Measurements from ENCODE around the gene MYH7.

MYH7 gene

DNA sequence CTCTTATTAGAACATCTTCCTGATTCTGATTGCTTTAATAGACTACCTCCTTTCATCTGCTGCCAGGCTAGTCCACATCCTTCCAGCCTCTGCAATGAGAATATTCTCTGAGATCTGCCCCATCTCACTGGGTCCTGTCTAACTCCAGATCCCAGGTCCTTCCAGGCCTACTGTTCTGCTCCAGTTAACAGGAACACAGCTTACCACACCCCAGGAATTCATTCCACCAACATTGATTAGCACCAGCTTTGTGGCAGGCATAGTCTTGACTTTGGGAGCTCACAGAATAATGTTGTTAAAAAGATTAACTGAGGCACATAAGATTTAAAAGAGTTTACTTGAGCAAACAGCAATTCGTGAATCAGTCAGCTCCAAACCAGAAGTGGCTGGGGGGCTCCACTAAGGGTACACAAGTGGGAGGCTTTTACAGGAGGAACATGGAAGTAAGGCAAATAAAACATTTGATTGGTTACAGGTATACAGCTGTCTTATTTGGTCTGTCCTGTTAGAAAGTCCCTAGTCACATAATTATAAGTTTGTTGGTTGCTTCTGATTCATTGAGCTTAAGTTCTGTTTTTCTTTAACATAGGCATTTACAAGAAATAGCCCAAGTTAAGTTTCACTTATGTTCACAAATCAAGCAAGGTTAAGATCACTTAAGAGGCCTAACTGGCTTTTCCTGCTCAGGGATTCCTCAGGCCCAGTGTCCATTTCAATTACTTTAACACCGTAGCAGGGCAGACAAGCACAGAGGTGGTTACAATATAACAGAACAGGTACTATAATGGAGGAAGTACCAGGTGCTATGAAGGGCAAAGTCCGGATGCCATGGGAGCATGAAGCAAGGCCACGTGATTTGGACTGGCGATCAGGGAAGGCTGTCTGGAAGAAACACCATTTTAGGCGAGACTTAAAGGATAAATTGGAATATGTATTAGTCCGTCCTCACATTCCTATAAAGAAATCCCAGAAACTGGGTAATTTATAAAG is 12.2 kb upstream of the MYH7 start:
- no peak for DNase-seq

DNA sequence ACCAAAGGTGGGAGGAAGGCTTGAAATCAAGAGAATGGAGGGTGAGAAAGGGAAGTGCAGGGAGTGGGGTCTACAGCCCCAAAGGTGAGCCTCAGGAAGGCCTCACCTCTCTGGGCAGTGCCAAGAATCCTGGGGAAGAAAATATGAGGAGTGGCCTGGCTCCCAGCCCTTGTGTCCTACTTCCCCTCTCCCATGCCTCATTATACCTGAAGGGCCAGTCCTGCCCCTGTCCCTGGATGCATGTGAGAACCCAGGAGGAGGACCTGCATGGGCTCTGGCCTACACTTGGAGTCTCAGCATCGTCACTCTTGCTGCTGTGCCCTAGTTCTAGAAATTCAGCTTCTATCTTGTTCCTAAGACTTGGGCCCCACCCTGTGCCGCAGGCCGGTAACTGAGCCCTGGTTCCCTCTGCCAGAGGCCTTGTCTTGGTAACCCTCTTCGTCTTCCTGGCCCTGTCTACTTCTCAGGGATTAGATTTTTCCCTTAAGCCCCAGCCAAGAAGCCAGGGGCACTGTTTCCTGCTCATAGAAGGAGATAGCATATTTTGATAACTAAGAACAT is 10.9 kb upstream of the MYH7 start:
- no peak for DNase-seq

DNA sequence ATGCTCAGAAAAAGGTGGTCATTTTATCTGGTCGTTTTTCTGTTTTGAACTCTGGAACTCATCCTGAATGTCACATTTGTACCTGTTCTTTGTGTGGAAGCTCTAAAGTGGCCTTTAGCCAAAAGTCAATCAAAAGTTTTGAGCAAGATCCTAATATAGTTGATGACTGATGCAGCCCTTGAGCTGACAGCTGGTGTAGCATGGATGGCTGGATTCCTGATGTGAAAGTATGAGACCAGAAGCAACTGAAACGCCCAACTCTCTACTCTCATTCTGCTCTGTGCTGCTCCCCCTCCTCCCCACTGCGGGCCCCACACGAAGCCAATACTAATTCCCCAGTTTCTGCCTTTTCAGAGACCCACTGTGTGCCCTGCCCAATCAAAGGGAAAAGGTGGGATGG is 10.3 kb upstream of the MYH7 start:
- no peak for DNase-seq

DNA sequence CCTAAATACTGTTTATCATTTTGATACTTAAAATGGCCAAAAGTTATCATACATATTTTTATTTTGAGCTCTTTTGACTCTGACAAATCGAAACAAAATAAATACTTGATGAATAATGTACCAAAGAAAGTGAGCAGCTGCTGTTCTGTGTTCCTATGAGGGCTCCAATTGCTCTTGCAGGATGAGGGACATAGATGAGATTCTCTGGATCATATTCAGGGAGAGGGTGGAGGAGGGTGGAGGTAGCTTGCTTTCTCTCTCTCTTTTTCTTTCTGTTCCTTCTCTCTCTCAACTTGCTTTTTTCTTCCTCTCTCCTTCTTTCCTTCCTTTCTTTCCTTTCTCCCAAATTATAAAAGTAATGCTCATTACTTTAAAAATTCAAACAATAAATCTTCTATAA is 8.9 kb upstream of the MYH7 start:
- DNase-seq: no peak

DNA sequence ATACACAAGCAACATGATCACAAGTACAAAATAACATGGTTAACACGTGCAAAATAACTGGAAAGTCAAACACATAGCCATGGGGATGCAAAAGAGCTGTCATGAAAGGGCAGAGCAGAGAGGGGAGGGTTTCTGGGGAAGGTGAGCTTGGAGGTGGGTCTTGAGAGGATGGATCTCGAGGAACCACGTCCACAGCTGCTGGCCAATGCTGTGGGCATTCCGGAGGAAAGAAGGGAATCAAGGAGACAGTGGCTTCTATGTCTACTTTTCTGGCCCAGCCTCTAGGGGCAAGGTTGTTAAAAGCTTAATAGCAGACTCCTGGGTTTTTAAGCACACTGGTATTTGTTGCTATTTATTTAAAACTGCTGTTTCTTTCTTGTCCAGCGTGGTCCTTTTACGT is 8.4 kb upstream of the MYH7 start:
- DNase-seq: no peak

DNA sequence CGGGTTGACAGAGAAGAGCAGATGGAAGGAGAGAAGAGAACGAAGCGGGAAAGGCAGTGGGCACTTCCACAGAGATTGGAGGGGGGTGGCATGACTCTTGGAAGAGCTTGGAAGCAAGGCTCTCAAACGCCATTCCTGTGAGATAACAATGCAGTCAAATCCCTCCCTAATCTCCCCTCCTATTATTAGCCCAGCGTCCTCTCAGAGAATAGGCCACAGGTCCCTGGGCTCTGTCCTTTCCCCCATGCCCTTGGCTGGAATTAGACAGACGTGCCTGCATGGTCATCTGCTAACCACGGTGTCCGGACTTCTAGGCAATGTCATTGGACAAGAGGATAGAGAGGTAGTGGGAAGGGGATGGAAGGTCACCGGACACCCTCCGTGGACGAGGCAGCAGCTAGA is 8.0 kb upstream of the MYH7 start:
- no peak for DNase-seq

DNA sequence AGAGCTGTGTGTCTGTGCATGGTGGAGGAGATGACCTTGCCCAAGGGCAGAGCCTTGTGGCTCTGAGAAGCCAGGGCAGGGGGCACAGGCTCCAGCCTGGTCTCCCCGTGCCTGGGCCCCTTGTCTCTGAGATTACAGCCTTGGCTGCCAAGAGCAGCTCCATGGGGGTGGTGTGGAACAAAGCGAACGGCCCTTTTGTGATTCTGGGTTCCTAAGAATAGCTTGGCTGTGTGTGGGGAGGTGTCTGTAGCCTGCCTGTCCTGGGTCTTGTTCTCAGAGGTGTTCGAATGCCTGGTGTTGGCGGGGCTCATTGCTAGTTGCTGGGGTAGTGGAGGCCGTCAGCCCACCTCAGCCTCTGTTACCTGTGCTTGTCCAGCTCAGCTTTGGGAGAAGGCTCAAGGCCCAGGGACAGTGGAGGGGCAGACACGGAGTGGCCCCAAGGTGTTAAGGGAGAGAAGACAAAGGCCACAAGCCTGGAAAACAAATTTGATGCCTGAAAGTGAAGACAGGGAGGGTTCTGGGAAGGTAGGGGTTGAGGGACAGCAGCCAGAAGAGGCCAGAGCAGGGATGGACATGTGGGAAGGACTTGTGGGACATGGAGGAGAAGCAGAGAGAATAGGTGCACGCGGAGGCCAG is 7.4 kb upstream of the MYH7 start:
- DNase-seq: no peak

DNA sequence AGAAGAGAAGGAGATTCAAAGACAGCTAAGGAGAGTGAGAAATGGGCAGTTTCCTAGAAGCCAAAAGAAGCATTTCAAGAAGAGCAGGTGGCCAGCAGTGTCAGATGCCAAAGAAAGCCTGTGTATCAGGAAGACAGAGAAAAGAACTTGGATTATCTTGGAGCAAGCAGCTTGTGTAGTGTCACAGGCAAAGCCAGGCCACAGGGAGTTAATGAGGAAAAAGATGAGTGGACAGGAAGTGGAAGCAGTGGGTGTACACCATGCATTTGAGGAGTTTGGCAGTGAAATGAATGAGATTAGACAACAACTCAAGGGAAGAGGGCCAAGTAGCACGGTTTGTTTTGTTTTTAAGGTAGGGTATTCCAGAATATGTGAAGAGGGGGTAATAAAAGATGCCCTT is 5.6 kb upstream of the MYH7 start:
- no peak for DNase-seq

DNA sequence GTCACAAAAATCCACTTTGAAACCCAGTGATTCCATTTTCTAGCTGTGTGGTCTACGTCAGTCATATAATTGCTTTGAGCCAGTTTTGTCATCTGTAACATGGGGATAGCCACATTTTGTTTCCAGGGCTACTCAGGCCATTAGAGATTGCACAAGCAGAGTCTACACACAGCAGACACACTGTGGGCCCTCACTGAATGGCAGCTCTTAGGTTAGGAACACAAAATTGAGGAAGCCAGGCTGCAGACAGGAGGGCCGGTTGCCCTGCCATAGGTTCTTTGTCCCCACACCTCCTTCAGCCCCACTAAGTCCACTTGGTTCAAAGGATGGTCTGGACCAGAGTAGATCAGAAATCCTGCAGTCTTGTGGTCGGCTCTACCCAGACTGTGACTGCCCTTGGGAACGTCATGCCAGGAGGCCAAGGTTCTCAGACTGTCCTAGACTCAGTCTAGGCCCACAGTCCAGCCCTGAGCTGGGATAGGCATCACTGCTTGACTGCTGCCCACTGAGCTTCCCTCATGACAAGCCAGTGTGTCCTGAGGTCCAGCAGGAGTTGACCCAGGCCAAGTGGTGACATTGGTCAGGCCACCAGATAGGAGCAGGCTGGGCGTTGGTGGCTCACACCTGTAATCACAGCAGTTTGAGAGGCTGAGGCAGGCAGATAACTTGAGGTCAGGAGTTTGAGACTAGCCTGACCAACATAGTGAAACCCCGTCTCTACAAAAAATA is 3.8 kb upstream of the MYH7 start:
- DNase-seq: no peak

DNA sequence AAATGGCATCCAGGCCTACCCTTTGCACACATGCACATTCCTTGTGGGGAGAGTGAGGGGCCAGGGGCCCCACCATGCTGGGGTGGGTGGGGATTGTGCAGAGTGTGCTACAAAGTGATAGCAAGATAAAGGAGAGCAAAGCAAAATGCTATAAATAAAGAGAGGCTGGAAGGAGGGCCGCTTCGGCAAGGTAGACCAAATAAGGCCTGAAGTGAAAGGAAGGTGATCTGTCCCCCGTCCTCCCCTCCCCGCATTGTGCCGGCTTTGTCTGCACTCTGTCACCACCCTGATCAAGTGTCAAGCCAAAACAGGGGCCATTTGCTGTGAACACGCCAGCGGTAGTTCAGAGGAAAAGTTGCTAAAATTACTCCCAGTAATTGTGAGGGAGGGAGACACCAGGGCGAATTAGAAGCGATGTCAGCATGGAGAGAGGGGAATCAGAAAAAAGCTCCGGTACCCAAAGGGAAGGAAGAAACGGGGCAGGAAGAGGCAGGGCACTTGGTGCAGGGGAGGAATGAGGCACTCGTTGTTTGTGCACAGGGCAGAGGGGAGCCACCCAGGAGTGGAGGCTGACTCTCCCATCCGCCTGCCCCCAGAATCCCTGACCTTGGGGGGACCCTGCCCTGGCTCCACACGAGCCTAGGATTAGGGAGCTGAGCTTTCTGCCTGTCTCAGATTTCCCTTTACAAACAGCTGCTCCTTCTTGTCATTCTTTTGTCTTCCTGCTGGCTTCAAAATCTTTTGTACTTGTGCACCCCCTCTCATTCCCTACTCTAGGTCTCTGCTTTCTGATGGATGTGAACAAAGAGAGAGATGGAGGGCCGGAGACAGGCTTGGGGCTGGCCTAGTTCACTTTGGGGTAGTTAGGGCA is 2.9 kb upstream of the MYH7 start:
- no peak for DNase-seq

DNA sequence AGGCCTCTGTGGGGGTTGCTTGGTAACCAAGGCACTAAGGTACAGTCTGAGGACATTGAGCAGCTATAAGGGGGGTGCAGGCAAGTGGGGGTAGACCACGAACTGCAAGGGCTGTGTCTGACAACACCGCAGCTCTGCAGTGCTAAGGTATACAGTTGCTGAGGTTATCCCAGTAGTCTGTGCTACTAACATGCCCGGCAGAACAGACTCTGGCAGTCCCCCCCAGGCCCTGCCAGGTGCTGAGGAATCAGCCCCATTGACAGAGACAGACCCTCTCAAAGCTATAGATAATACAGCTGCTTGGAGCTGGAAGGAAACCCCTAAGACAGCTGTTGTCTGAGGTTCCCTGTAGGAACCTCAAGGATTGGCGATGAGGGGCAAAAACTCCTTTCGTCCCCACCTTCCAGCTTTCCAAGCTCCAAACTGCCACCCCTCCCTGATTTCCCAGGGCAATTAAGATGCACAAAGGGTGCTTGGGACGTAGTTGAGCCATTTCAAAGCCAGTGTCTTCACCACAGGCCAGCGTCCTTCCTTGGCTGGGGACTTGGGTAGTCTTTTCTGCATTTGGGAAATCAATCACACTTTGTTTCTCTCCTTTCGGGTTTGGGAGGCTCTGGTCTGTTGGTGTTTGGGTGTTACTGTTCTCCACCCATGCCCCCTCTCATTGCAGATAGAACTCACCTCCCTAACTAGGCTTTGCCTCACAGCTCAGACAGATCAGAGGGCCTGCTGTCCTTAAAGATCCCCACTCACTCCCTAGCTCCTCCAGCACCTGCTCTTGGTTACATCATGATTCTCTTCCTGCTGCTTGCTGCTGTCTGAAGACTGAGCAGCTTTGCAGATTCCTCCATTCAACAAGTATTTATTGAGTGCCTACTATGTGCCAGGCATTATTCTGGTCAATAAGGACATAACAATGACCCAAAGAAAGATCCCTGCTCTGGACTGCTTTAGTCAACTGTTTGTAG is 2.0 kb upstream of the MYH7 start:
- DNase-seq: no peak

DNA sequence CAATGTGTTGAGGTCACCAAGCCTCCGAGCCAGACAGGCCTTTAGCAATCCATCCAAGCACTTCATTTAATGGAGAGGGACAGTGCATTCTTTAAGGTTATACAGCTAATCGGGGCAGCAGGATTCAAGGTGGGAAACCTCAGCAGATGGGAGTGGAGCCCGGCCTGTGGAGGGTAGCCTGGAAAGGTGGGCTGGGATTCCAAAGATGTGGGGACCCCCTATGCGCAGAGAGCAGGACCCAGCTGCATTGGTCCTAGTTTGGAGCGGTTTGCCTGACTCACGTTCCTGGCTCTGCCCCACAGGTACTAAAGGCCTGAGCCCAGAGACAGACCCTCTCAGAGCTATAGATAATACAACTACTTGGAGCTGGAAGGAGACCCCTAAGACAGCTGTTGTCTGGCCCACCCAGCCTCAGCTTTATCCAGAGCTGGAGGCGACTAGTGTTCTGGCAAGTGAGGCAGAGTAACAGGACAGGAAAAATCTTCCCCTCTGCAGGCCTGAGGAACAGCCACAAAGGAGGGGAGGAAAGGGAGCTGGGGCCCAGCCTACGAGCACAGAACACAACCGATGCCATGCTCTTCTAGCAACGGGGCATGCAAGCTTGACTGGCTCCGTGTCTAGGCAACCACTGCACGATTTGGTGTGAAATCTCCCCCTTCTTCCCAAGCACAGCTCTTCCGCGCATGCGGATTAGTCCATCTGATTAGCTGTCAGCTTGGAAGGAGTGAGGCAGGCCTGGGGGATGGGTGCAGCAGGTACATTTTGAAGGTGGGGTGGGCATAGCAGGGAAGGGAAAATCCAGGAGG is 1.1 kb upstream of the MYH7 start:
- peak; percentile 70 for DNase-seq

DNA sequence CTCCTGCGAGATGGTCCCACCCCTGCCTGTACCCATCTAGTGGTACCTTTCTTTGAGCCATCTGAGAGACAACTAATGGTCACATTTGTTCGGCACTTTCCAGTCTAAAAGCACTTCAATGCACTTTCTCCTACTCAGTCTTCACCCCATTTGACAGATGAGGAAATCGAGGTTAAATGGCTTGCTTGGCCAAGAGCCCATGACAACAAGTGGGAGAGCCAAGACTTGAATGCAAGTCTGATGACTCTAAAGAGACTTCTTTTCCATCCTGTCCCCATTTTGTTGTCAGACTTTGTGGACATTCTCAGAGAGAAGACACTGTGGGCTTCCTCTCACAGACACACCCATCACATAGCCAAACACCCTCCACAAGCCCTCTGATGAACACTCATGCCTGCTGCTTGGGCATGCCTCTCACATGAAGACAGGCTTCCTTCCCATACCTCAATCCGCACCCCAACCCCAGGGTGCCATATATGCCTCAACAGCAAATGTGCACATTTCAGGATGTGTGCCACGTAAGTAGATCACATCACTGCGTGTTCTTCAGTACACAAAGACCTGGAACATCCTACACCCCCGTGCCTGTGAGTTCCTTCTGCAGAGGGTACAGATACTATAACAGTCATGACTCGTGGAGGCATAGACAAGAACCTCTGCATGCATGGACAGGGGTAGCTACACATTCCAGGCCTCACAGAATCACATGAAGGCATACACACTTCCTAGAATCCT is 805 bp downstream of the MYH7 start:
- no peak for DNase-seq

DNA sequence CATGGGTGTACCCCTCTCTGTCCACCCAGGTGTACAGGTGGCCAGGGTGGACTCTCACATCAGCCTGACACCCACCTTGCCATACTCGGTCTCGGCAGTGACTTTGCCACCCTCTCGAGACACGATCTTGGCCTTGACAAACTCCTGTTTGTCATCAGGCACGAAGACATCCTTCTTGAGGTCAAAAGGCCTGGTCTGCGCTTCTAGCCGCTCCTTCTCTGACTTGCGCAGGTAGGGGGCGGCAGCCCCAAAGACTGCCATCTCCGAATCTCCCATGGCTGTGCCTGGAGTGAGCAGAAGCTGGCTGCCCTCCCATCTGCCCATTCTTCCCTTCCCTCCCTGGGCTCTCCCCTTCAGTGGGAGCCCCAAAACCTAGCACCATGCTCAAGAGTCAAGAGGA is 2.0 kb downstream of the MYH7 start:
- DNase-seq: no peak

DNA sequence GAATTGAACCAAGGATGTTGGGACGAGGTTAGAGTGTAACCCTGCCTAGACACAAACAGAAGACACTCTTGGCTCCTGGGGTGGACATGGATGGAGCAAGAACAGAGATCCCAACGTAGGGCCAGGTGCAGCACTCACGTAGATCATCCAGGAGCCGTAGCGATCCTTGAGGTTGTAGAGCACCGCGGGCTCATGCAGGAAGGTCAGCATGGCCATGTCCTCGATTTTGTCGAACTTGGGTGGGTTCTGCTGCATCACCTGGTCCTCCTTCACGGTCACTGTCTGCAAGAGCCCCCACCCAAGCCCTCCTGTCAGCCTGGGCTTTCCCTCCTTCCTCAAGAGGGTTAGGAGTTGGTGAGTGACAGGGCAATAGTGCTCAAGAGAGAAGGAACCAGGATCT is 2.5 kb downstream of the MYH7 start:
- DNase-seq: no peak

DNA sequence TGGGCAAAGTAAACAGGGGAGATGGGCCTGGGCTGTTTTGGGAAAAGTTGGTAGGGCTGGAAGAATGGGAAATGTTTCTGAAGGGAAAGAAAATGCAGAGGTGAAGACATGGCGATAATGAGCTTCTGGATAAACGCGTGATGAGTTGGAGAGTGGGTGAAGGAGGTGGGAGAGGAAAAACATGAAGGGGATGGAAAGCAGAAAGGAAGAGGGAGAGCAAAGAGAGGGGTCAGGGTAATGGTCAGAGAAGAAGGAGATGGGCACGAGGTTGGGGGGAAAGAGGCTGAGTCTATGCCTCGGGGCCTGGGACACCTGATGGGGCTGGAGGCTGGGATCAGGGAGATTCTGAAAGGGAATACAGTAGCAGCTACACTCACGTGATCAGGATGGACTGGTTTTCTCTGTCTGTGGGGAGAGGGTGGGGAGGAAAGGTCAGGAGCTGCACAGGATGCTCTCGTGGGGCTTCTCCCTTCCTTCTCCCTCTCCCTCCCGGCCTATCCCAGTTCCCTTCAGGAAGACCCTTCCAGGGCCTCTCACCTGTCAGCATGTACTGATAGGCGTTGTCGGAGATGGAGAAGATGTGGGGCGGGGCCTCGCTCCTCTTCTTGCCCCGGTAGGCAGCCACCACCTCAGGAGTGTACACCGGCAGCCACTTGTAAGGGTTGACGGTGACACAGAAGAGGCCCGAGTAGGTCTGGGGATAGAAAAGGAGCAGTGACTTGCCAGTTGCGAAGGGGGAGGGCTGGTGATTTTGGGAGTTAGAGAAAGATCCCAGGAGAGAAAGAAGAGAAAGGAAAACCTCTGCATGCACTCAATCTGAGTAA is 3.1 kb downstream of the MYH7 start:
- no peak for DNase-seq

DNA sequence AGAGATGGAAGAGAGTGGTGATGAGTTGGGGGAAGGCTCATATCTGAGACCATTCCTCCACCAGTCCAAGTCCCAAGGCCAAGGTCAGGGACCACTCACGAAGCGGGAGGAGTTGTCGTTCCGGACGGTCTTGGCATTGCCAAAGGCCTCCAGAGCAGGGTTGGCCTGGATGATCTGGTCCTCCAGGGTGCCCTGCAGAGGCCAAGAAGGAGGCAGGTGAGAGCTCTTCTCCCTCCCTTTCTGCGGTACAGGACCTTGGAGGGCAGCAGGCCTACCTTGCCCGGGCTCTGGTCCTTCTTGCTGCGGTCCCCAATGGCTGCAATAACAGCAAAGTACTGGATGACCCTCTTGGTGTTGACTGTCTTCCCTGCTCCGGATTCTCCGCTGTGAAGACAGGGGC is 4.0 kb downstream of the MYH7 start:
- no peak for DNase-seq

DNA sequence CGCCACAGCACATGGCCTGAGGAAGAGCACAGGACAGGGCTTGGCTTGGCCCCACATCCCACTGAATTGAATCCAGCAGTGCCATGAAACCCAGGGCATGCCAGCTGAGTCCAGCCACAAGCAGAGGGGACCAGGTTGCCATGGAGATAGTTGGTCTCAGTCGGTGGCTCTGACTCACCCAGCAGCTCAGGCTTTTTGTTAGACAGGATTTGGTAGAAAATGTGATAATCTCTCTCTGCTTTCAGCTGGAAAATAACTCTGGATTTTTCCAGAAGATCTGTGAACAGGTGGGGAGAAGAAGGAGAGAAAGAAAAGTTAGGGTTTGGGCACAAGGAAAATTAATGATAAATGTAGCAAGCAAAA is 4.8 kb downstream of the MYH7 start:
- peak; percentile 17 for DNase-seq

Data from midbrain (tissue), 1 donor.